Activated gamma-delta T cell (primary cell): ENCODE results near the gene KSR2.
"Not testable (repeated sequence)": the region's sequence is repeated elsewhere in the genome, so short reads cannot be mapped to it uniquely, and the experiment has no call there.

ENCODE experiments used
- DNase-seq: peaks from one replicate; lab custom pipeline; 2025; lab: John Stamatoyannopoulos, UW

KSR2 gene

GRCh38 chr12:117640511-117640910, 328.3 kb downstream of the KSR2 start:
- DNase-seq = no peak

- DNase-seq = no peak
These were observed 339.3 kb downstream of the KSR2 start for GRCh38 chr12:117629454-117629853.

- not testable (repeated sequence) for DNase-seq
These were observed 340.1 kb downstream of the KSR2 start for GRCh38 chr12:117628711-117629110.

- DNase-seq = no peak
These were observed 346.0 kb downstream of the KSR2 start for GRCh38 chr12:117622741-117623140.

- DNase-seq = no peak
These were observed 346.7 kb downstream of the KSR2 start for GRCh38 chr12:117622087-117622486.

- no peak for DNase-seq
These were observed 361.0 kb downstream of the KSR2 start for GRCh38 chr12:117607778-117608177.

- no peak for DNase-seq
These were observed 361.8 kb downstream of the KSR2 start for GRCh38 chr12:117606945-117607344.

- no peak for DNase-seq
These were observed 362.8 kb downstream of the KSR2 start for GRCh38 chr12:117606024-117606423.

GRCh38 chr12:117603316-117604113, 365.3 kb downstream of the KSR2 start:
- DNase-seq = no peak

GRCh38 chr12:117599849-117600248, 368.9 kb downstream of the KSR2 start:
- no peak for DNase-seq

GRCh38 chr12:117596968-117597367, 371.8 kb downstream of the KSR2 start:
- no peak for DNase-seq

GRCh38 chr12:117595751-117596150, 373.0 kb downstream of the KSR2 start:
- DNase-seq = no peak

- DNase-seq = no peak
These were observed 374.3 kb downstream of the KSR2 start for GRCh38 chr12:117594481-117594880.

GRCh38 chr12:117593815-117594400, 374.9 kb downstream of the KSR2 start:
- DNase-seq = no peak

- no peak for DNase-seq
These were observed 376.0 kb downstream of the KSR2 start for GRCh38 chr12:117592588-117593305.

- no peak for DNase-seq
These were observed 377.8 kb downstream of the KSR2 start for GRCh38 chr12:117590999-117591398.

- no peak for DNase-seq
These were observed 378.4 kb downstream of the KSR2 start for GRCh38 chr12:117590386-117590785.

- no peak for DNase-seq
These were observed 379.8 kb downstream of the KSR2 start for GRCh38 chr12:117589021-117589420.

GRCh38 chr12:117587631-117588287, 381.0 kb downstream of the KSR2 start:
- DNase-seq = no peak

GRCh38 chr12:117583677-117584225, 385.0 kb downstream of the KSR2 start:
- DNase-seq = no peak

- DNase-seq = no peak
These were observed 385.7 kb downstream of the KSR2 start for GRCh38 chr12:117583092-117583491.

GRCh38 chr12:117582135-117582784, 386.5 kb downstream of the KSR2 start:
- no peak for DNase-seq
